Stimulated activated naive CD8-positive, alpha-beta T cell treated with anti-CD3 and anti-CD28 coated beads, Interleukin-15, amount 100 ng/mL, for 72 hours (primary cell): Measurements from ENCODE around the gene DOK6.

Experiments used
- ATAC-seq: fragments of 150-1000 bp; cut with Tn5 transposase; 2 replicates; pipeline ENCODE4 v1.10.0; 2021; ENCODE audit warnings: mild to moderate bottlenecking, moderate library complexity
- DNase-seq, 2 donors: peaks; one replicate each; pipeline ENCODE4 v3.0.0; 2021 to 2022
- H3K27ac Mint-ChIP-seq, 2 donors: one replicate each; pipeline ENCODE4 v1.8.0; 2022; ENCODE audit warnings: mild to moderate bottlenecking in 2 of 2, mixed read lengths in 2 of 2, moderate library complexity in 2 of 2
- H3K27me3 Mint-ChIP-seq: one replicate; pipeline ENCODE4 v1.8.0; 2022; ENCODE audit warnings: mixed read lengths
- H3K4me1 Mint-ChIP-seq: one replicate; pipeline ENCODE4 v1.8.0; 2022; ENCODE audit warnings: mild to moderate bottlenecking, mixed read lengths
- H3K4me3 Mint-ChIP-seq, 2 donors: one replicate each; pipeline ENCODE4 v1.8.0; 2022; ENCODE audit warnings: mild to moderate bottlenecking in 2 of 2, mixed read lengths in 2 of 2, moderate library complexity in 1 of 2
- H3K9me3 Mint-ChIP-seq, 2 donors: one replicate each; pipeline ENCODE4 v1.8.0; 2022; ENCODE audit warnings: mixed read lengths in 2 of 2

Gene DOK6

GRCh38 chr18:69612242-69612641 lies 211.6 kb downstream of the DOK6 start:
- no peak for DNase-seq
- H3K27me3 Mint-ChIP-seq = no peaks in the 10 kb centered on the region

DNA sequence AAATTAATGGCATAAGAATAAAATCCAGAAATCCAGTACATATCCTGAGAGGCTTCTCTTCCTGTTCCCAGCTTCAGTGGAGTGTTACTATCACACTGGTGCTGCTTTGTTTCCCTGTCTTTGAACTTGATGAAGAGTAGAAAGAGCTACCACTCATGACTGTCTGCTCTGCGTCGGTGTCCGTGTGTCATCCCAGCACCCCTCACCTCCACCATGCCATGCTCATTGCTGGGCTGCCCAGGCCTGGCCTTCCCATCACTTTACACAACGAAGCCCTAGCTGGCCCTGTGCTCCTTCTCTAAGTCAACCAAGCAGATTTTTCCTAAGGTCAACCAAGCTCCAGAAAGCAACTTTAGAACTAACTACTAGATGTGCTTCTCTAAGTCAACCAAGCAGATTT lies 215.4 kb downstream of the DOK6 start:
- H3K27me3 Mint-ChIP-seq = no peaks in the 10 kb centered on the region
- H3K27ac Mint-ChIP-seq = no peak overlapping the region
- ATAC-seq (no peak), DNase-seq (no peak)
- no peak overlapping the region for H3K4me3 Mint-ChIP-seq
- H3K4me1 Mint-ChIP-seq = no peaks in the 10 kb centered on the region
- H3K9me3 Mint-ChIP-seq = no peaks in the 10 kb centered on the region

More at GRCh38 chr18:69612242-69612641, 211.6 kb downstream of the DOK6 start:
- Mint-ChIP-seq H3K4me1 (no peaks in the 10 kb centered on the region), H3K9me3 (no peaks in the 10 kb centered on the region), H3K4me3 (no peak overlapping the region), H3K27ac (no peak overlapping the region)
- no peak for ATAC-seq

DNA sequence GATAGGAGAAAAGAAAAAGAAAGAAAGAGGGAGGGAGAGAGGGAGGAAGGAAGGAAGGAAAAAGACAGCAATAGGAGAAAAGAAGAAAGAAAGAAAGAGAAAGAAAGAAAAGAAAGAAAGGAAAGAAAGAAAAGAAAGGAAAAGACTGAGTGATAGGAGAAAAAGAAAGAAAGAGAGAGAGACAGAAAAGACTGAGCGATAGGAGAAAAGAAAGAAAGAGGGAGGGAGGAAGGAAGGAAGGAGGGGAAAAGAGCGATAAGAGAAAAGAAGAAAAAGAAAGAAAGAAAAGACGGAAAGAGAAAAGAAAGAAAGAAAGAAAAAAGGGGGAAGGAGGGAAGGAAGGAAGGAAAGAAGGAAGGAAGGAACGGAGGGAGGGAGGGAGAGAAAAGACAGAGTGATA lies 216.7 kb downstream of the DOK6 start:
- Mint-ChIP-seq H3K27ac (no peak overlapping the region), H3K4me3 (no peak overlapping the region), H3K9me3 (no peaks in the 10 kb centered on the region), H3K4me1 (no peaks in the 10 kb centered on the region), H3K27me3 (no peaks in the 10 kb centered on the region)
- ATAC-seq = no peak
- no peak for DNase-seq

- Mint-ChIP-seq H3K27me3 (no peaks in the 10 kb centered on the region), H3K27ac (no peak overlapping the region), H3K4me3 (no peak overlapping the region), H3K4me1 (no peaks in the 10 kb centered on the region), H3K9me3 (no peaks in the 10 kb centered on the region)
- ATAC-seq (no peak), DNase-seq (no peak)
Measured at GRCh38 chr18:69617888-69618287, 217.2 kb downstream of the DOK6 start.

DNA sequence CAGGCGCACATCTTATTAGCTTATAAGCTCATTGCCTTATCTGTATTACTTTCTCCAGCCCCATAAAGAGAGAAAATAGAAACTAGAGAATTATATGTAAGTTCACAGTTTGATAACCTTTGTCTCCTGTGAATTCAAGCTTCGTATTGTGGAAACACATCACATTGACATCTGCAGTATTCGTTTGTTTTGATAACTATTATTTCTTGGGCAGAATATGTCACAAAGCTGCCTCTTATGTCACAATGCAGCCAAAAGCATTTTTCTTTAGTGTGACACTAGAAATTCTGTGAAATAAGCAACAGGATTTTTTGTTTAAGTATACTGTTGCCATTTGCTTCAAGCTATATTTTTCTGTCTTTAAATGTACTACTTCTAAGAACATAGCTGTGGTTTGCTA lies 221.5 kb downstream of the DOK6 start:
- Mint-ChIP-seq H3K27me3 (no peaks in the 10 kb centered on the region), H3K9me3 (no peaks in the 10 kb centered on the region), H3K4me3 (no peak overlapping the region), H3K27ac (no peak overlapping the region), H3K4me1 (no peaks in the 10 kb centered on the region)
- ATAC-seq (no peak), DNase-seq (no peak)

GRCh38 chr18:69622961-69623360 lies 222.3 kb downstream of the DOK6 start:
- no peak for DNase-seq
- Mint-ChIP-seq H3K9me3 (no peaks in the 10 kb centered on the region), H3K27me3 (no peaks in the 10 kb centered on the region), H3K4me1 (no peaks in the 10 kb centered on the region), H3K27ac (no peak overlapping the region), H3K4me3 (no peak overlapping the region)
- ATAC-seq = no peak

DNA sequence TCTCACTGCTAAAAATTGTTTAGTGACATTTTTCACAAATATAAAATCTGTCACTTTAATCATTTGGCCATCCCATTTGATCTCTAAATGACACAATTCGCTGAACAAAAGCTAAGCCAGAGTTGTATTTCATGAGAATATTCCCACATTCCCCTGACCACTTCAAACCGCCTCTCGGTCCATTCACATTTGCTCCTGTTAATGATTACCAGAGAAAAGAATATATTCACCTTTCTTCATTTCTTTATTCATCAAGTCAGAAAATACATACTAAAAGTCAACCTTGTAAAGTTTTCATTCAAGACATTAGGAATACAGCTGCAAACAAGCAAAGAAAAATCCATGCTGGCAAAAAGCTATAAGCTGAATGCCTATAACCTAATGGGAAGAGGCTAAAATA lies 225.5 kb downstream of the DOK6 start:
- no peak for DNase-seq

GRCh38 chr18:69626643-69627242 lies 226.1 kb downstream of the DOK6 start:
- Mint-ChIP-seq H3K9me3 (no peaks in the 10 kb centered on the region), H3K27me3 (no peaks in the 10 kb centered on the region), H3K4me3 (no peak overlapping the region), H3K4me1 (no peaks in the 10 kb centered on the region), H3K27ac (no peak overlapping the region)
- DNase-seq (no peak), ATAC-seq (no peak)

More for the DNA sequence above, 225.5 kb downstream of the DOK6 start:
- Mint-ChIP-seq H3K4me3 (no peak overlapping the region), H3K27me3 (no peaks in the 10 kb centered on the region), H3K4me1 (no peaks in the 10 kb centered on the region), H3K9me3 (no peaks in the 10 kb centered on the region), H3K27ac (no peak overlapping the region)
- ATAC-seq = no peak

DNA sequence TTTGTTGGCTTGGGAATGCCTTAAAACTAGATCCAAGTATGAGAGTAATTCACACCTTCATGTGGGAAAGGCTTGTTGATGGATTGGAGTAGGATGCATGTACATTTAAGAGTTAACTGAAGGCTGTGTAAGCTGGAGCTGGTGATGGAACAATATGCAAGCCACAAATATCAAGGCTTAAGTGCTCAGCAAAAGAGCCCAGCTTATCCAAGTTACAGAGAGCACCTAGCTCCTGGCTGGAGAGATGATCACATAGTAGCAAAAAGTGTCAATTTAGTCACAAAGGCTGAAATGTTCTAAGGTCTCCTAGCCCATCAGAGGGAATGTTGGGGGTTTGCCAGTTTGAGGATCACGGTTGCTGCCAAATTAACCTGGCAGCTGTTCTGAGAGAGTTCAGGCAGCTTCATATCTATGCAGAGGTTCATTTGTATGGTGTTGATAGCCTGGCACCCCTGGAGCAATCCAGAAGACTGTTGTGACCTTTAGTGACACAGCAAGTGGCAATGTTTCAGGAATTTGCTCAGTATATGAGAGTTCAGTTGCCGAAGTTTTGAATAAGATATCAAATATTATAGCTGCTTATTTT lies 228.2 kb downstream of the DOK6 start:
- no peaks in the 10 kb centered on the region for H3K4me1 Mint-ChIP-seq
- DNase-seq (no peak), ATAC-seq (no peak)
- no peak overlapping the region for H3K27ac Mint-ChIP-seq
- H3K4me3 Mint-ChIP-seq = no peak overlapping the region
- H3K27me3 Mint-ChIP-seq = no peaks in the 10 kb centered on the region
- no peaks in the 10 kb centered on the region for H3K9me3 Mint-ChIP-seq

- H3K27me3 Mint-ChIP-seq = no peaks in the 10 kb centered on the region
- no peak overlapping the region for H3K4me3 Mint-ChIP-seq
- H3K4me1 Mint-ChIP-seq = no peaks in the 10 kb centered on the region
- ATAC-seq (peak; percentile 55), DNase-seq (no peak)
- no peak overlapping the region for H3K27ac Mint-ChIP-seq
- no peaks in the 10 kb centered on the region for H3K9me3 Mint-ChIP-seq
Measured at GRCh38 chr18:69631281-69631680, 230.6 kb downstream of the DOK6 start.

DNA sequence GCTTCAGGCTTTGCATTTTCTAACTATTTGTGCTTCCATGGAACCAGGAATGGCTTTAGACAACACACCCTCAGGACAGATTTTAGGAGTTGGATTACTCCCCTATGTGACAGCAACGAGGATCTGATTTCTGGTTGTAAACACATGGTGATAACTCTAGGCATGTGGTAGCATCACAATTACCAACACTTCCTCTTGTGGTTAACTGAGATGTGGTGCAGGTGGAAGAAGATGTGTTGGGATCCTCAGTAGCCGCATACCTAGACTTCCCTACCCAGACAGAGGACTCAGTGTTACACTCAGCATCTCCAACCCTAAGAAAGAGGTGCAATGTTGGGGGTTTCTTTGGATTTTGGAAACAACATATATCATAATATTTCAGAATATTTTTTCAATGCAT lies 234.8 kb downstream of the DOK6 start:
- Mint-ChIP-seq H3K4me3 (no peak overlapping the region), H3K27me3 (no peaks in the 10 kb centered on the region), H3K27ac (no peak overlapping the region), H3K4me1 (no peaks in the 10 kb centered on the region), H3K9me3 (no peaks in the 10 kb centered on the region)
- ATAC-seq = no peak
- no peak for DNase-seq

DNA sequence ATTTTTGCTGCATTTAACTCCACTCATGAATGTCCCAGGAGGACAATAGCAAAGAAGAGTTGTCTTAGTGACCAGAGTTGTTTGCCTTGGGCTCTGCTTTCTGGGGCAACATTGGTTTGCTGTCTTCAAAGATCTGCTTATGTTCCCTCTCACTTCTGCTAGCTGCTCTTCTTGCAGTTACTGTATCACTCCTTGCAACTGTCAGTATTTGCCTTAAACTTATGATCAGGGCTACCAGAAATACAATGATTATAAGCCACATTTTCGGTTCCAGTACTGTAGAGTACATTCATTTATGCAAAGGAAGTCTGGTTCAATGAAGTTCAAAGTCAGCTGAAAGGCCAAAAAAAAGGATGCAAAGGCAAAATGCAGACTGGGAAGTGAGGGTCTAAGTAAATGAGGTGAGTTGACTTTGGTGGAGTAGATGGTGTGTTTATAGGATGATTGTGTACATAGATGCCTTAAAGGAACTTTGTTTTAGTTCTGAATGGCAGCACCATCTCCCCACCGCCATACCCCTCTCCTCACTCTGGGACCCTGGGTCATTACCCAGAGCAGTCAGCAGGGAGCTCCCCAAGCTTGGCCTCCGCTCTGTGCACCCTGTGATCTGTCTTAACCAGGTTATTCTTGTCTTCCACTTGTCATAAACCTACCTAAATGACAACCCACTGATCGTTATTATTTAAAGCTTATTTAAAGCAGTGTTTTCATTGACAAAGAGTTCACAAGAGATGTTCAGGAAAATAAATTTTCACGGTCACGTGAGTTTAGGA lies 236.0 kb downstream of the DOK6 start:
- no peak overlapping the region for H3K4me3 Mint-ChIP-seq
- H3K27ac Mint-ChIP-seq = no peak overlapping the region
- H3K9me3 Mint-ChIP-seq = no peaks in the 10 kb centered on the region
- ATAC-seq = peak; percentile 89
- no peaks in the 10 kb centered on the region for H3K27me3 Mint-ChIP-seq
- DNase-seq = peak; percentile 4 to 19
- H3K4me1 Mint-ChIP-seq = no peaks in the 10 kb centered on the region

- no peaks in the 10 kb centered on the region for H3K9me3 Mint-ChIP-seq
- no peaks in the 10 kb centered on the region for H3K27me3 Mint-ChIP-seq
- no peak overlapping the region for H3K4me3 Mint-ChIP-seq
- no peak overlapping the region for H3K27ac Mint-ChIP-seq
- no peaks in the 10 kb centered on the region for H3K4me1 Mint-ChIP-seq
- ATAC-seq = no peak
- no peak for DNase-seq
Measured at GRCh38 chr18:69638056-69638455, 237.4 kb downstream of the DOK6 start.

DNA sequence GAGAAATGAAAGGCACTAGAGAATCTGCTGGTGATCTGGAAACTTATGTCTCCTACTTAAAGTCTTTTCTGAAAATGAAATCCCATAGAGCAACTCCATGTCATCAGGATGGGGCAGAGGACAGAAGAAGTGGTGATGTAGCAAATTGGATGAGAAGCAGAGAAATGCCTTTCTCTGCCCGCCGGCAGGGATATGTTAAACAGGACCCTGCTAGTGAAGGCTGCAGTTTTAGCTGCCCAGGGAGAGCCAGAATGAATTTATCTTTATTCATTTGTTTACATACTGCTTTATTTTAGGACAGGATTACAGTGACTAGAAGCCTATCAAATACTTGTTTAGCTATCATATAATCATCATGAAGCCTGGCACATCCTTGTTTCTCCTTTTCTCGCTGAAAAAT lies 247.0 kb downstream of the DOK6 start:
- Mint-ChIP-seq H3K9me3 (no peaks in the 10 kb centered on the region), H3K27ac (no peak overlapping the region), H3K27me3 (peaks cover 10% of the 10 kb centered on the region), H3K4me1 (no peaks in the 10 kb centered on the region), H3K4me3 (no peak overlapping the region)
- DNase-seq = no peak
- no peak for ATAC-seq

DNA sequence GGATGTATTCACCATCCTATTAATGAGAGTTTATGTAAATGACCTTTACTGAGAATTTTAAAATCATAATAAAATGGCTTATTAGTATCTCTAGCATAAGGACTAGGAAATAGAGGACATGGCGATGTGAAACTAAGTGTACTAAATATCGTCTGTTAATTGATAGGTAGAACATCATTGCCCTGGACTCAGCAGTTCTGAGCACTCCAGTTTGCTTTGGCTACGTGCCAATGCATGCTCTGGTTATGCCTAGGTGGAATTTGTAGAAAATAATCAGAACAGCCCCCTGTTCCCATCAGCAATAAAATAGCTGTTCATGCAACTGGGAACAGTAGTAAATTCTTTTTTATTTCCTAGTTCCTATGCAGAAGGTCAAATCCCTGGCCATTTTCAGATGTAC lies 247.8 kb downstream of the DOK6 start:
- DNase-seq (no peak), ATAC-seq (no peak)
- no peaks in the 10 kb centered on the region for H3K4me1 Mint-ChIP-seq
- H3K9me3 Mint-ChIP-seq = no peaks in the 10 kb centered on the region
- no peak overlapping the region for H3K27ac Mint-ChIP-seq
- H3K27me3 Mint-ChIP-seq = peaks cover 18% of the 10 kb centered on the region
- H3K4me3 Mint-ChIP-seq = no peak overlapping the region

GRCh38 chr18:69649684-69650083 lies 249.0 kb downstream of the DOK6 start:
- ATAC-seq (no peak), DNase-seq (no peak)
- Mint-ChIP-seq H3K4me1 (no peaks in the 10 kb centered on the region), H3K9me3 (no peaks in the 10 kb centered on the region), H3K4me3 (no peak overlapping the region), H3K27me3 (peaks cover 30% of the 10 kb centered on the region), H3K27ac (no peak overlapping the region)
